GM12872 (cell line): ENCODE results near the gene VEZF1.

ENCODE experiments used
- TF ChIP-seq, protein P1 (sequence below): IDR thresholded peaks from 3 replicates; pipeline ENCODE4 v1.5.1; 2011; ENCODE audit warnings: low read depth, mild to moderate bottlenecking, low read length, moderate library complexity; ENCODE audit not compliant: insufficient read depth

VEZF1 gene

DNA sequence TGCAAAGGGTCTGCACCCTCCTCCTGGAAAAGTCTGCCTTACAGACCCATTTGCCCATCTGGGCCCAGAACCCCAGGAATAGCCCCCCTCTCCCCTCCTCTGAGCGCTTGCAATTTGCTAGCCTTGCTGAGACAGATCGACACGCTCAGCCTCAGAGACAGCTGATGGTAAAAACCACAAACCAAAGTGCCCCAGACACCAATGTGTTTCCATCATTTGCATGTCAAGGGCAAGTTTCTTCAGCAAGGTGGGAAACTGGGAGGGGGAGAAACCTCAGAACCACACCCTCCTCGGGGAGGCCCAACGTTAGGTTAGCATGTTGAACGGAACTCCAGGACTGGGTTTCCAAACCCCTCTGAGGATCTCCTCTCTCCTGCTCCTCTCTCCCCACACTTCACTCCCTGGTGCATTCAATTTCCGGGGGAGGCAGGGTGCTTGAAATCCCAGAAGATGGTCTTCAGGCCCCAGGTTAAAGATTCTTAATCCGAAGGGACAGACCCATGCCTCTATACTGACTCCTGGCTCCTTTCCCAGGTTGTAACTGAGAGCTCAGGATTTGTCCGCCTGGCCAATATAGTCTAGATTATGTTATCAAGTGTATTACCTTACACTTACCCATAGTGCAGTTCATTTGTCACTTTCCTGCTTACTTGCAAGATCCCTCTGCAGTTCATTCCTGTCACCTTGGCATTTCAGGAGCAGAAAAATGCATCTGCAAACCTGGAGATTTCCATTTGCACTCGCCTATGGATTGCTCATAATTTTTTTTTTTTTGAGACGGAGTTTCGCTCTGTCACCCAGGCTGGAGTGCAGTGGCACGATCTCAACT lies 31.5 kb downstream of the VEZF1 start:
- TF ChIP-seq, protein P1, sequence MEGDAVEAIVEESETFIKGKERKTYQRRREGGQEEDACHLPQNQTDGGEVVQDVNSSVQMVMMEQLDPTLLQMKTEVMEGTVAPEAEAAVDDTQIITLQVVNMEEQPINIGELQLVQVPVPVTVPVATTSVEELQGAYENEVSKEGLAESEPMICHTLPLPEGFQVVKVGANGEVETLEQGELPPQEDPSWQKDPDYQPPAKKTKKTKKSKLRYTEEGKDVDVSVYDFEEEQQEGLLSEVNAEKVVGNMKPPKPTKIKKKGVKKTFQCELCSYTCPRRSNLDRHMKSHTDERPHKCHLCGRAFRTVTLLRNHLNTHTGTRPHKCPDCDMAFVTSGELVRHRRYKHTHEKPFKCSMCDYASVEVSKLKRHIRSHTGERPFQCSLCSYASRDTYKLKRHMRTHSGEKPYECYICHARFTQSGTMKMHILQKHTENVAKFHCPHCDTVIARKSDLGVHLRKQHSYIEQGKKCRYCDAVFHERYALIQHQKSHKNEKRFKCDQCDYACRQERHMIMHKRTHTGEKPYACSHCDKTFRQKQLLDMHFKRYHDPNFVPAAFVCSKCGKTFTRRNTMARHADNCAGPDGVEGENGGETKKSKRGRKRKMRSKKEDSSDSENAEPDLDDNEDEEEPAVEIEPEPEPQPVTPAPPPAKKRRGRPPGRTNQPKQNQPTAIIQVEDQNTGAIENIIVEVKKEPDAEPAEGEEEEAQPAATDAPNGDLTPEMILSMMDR = no peak

DNA sequence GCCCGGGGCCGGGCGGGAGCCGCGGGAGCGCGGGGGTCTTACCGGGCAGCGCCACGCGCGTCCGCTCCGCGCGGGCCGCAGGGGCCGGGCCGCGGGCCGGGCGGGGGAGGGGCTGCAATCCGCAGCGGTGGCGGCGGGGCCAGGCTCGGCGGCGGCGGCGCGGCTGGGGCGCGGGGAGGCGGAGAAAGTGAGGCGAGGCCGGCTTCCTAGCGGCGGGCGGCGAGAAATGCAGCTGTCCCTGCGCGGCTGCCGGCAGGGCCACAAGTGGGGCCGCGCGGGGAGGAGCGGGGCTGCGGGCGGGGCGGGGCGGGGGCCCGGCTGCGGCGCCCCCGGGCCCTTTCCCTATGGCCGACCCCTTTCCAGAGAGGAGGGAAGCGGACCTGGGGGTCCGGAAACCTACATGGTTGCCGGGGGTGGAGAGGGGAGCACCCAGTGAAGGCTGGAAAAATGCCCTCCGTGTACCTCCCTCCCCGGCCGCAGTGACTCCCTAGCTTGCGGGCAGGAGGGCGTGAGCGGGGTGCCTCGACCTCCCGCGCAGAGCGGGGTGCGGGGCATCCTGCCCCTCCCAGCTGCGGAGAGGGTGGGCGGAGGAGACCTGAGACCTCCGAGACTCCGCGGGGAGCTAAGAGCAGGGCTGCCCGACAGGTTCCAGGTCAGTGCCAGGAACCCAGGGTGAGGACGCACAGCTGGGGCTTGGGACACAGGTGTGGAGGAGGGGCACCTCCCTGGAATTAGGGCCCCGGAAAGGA lies 32.7 kb downstream of the VEZF1 start, which contains the start of gene CUEDC1:
TSS of gene CUEDC1 (minus strand) at position 230 of the 749 bp plus-strand sequence. CDS start 69,848 bp downstream, outside the sequence.
- TF ChIP-seq, protein P1 = peak; percentile 29; the same call in 1 of the 3 replicates

DNA sequence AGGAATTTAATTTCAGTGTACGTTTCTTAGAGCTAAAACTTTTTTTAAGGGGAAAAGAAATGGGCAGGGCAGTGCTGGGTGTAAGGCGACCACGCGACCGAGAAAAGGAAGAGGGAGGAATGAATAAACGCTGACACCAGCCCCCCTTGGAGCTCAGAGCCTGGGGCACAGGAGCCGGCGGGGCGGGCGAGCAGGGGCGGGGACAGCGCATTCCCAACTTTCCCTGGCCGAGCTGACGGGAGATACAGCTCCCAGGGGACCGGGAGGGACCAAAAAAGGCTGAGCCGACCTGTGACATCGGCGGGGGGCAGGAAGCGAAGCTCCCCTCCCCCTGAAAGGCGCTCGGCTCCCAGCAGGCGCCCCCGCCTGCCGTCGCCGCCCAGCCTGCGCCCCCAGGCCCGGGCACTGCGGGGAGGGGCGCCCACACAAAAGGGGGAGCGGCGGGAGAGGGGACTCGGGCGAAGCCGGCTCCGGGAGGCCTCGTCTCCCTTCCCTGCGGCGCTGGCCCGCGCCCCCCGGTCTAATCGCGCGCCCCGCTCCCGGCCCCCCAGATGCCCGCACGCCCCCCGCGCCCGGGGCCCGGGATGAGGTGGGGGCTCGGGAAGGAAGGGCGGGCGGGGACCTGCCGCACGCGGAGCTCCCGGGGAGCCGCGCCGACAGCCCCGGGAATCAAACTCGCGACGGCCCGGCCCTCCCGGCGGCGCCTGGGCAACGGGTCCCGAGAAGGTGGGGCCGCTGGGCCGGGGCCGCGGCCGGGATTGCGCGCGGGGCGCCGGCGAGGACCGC lies 33.5 kb downstream of the VEZF1 start:
- TF ChIP-seq, protein P1 = no peak

DNA sequence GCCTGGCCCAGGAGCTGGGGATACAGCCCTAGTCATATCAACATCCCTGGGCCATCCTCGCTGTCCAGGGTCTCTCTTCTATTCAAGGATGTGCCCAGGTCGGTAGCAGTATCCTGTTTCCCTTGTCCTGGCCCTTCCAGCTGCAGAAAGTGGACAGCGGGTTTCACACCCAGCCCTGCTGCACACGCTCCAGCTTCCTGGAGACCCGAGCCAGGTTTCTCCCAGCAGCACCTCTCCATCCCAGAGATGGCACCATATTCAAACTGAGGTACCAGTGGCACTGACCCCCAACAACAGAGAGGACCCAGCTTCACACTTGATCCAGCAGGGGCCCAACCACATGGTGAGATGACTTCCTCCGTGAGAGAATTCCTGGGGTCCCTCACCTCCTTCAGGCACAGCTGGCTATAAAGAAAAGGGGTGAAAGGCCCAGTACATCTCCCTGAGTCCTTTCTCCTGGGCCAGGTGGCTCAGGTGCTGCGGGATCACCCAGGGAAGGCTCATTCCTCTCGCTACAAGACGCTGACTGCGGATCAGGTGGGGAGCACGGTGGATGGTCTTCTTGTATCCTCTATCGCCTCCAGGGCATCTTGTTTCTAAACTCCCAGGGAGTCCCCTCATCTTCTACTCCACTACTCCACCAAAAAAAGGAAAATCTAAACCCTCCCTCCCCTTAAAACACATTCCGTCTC lies 34.2 kb downstream of the VEZF1 start:
- TF ChIP-seq, protein P1 = no peak

DNA sequence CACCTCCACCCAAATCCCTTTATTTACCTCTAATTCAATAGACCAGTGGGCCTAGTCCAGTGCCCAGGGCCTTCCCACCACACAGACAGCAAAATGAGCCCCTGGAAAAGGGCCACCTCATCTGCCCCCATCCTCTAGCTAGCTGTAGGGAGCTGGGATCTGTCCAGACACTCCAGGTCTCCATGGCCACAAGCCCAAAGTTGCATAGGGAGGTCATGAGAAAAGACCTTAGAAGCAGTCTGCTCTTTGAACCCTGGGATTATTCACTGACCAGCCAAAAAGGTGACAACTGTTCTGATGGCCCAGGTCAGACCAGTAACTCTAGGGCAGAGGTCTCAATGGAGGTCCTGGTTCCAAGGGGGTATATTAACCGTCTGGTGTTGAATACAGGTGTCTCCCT lies 34.8 kb downstream of the VEZF1 start:
- TF ChIP-seq, protein P1 = no peak

DNA sequence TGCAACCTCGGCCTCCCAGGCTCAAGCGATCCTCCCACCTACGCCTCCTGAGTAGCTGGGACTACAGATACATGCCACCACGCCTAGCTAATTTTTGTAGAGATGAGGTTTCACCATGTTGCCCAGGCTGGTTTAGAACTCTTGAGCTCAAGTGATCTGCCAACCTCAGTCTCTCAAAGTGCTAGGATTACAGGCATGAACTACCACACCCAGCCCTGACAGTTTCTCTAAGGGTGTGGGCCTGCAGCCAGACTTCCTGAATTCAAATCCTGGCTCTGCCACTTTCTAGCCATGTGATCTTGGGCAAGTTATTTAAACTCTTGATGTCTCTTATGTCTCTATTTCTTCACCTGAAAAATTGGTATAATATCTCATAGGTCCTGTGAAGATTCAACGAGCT lies 38.4 kb downstream of the VEZF1 start:
- TF ChIP-seq, protein P1 = no peak
